ENCODE data around the gene FN3KRP.

FN3KRP gene

GRCh38 chr17:82687871-82688270, 28.6 kb upstream of the FN3KRP start:
- no peak overlapping the region for H3K4me3 ChIP-seq (ENCODE audit: low read length)
- peak overlapping the region; percentile 61; the same call in 1 of the 2 replicates for H3K9ac ChIP-seq (ENCODE audit: low read length)
- TF ChIP-seq, protein P1, sequence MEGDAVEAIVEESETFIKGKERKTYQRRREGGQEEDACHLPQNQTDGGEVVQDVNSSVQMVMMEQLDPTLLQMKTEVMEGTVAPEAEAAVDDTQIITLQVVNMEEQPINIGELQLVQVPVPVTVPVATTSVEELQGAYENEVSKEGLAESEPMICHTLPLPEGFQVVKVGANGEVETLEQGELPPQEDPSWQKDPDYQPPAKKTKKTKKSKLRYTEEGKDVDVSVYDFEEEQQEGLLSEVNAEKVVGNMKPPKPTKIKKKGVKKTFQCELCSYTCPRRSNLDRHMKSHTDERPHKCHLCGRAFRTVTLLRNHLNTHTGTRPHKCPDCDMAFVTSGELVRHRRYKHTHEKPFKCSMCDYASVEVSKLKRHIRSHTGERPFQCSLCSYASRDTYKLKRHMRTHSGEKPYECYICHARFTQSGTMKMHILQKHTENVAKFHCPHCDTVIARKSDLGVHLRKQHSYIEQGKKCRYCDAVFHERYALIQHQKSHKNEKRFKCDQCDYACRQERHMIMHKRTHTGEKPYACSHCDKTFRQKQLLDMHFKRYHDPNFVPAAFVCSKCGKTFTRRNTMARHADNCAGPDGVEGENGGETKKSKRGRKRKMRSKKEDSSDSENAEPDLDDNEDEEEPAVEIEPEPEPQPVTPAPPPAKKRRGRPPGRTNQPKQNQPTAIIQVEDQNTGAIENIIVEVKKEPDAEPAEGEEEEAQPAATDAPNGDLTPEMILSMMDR (IDR thresholded peaks at IDR 0.05; ENCODE audit: low read depth, low read length): no peak
- TF ChIP-seq EZH2phosphoT487 (IDR thresholded peaks at IDR 0.05; ENCODE audit: low read depth): no peak

DNA sequence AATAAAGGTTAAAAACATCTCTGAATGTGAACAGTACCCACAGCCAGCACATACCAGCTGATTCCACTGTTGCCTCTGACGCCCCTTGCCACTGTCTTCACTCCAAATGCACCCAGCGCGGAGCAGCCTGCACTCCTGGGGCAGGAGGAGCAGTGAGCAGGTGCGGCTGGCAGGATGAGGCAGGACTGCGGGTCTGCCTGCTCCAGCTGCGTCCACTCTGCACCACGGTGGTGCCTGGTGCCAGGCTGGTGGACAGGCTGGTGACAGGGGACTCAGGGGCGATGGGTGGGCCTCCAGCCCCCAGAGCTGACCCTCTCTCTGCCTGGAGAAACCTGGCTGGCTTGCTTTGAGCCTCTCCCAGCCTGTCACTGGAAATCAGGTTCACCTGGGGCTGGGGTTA, 27.4 kb upstream of the FN3KRP start:
- H3K9ac ChIP-seq (ENCODE audit: low read length): no peak overlapping the region
- no peak for TF ChIP-seq EZH2phosphoT487 (IDR thresholded peaks at IDR 0.05; ENCODE audit: low read depth)
- TF ChIP-seq, protein P1 (IDR thresholded peaks at IDR 0.05; ENCODE audit: low read depth, low read length): no peak
- H3K4me2 ChIP-seq (ENCODE audit: low read length): no peak overlapping the region
- no peaks in the 10 kb centered on the region for H3K27me3 ChIP-seq (ENCODE audit: low read depth, low read length)
- no peaks in the 10 kb centered on the region for H3K9me3 ChIP-seq (ENCODE audit: insufficient read depth, low read length)
- no peak overlapping the region for H2AFZ ChIP-seq (ENCODE audit: low read depth, low read length)
- no peaks in the 10 kb centered on the region for H4K20me1 ChIP-seq (ENCODE audit: insufficient read depth, low read length)
- H3K4me3 ChIP-seq (ENCODE audit: low read length): no peak overlapping the region
- no peaks in the 10 kb centered on the region for H3K79me2 ChIP-seq (ENCODE audit: low read length)
- peaks cover 4% of the 10 kb centered on the region for H3K36me3 ChIP-seq (replicated peaks; ENCODE audit: low read depth, low read length)
- peaks cover 51% of the 10 kb centered on the region for H3K4me1 ChIP-seq (ENCODE audit: low read length)
- H3K27ac ChIP-seq (ENCODE audit: low read length): no peak overlapping the region

More at GRCh38 chr17:82687871-82688270, 28.6 kb upstream of the FN3KRP start:
- Histone ChIP-seq H3K4me1 (ENCODE audit: low read length) (peaks cover 59% of the 10 kb centered on the region), H3K36me3 (replicated peaks; ENCODE audit: low read depth, low read length) (peaks cover 7% of the 10 kb centered on the region), H3K9me3 (ENCODE audit: insufficient read depth, low read length) (no peaks in the 10 kb centered on the region), H4K20me1 (ENCODE audit: insufficient read depth, low read length) (no peaks in the 10 kb centered on the region), H3K79me2 (ENCODE audit: low read length) (no peaks in the 10 kb centered on the region), H3K4me2 (ENCODE audit: low read length) (peak overlapping the region; percentile 65), H2AFZ (ENCODE audit: low read depth, low read length) (no peak overlapping the region), H3K27me3 (ENCODE audit: low read depth, low read length) (no peaks in the 10 kb centered on the region), H3K27ac (ENCODE audit: low read length) (peak overlapping the region; percentile 95)

- no peak overlapping the region for H3K9ac ChIP-seq (ENCODE audit: low read length)
- peaks cover 9% of the 10 kb centered on the region; the same call in 1 of the 2 replicates for H3K9me3 ChIP-seq (ENCODE audit: insufficient read depth, low read length)
These were observed 25.6 kb upstream of the FN3KRP start for GRCh38 chr17:82690786-82691489.

DNA sequence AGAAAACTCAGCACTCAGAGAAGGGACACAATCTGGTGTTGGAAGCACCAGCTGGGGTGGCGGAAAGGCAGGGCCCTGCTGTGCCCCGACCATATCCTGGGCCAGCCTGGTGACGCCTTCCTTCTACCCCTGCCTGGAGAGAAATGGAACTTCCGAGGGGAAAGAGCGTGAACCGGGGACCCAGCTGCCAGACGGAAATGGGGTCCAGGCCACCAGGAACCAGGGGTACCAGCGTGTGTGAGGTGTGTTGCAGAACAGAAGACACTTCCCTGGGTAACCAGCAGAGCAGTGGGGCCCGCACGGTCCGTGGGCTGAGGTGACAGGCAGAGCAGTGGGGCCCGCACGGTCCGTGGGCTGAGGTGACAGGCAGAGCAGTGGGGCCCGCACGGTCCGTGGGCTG, 24.8 kb upstream of the FN3KRP start:
- TF ChIP-seq, protein P1 (IDR thresholded peaks at IDR 0.05; ENCODE audit: low read depth, low read length): no peak
- no peak for TF ChIP-seq EZH2phosphoT487 (IDR thresholded peaks at IDR 0.05; ENCODE audit: low read depth)
- Histone ChIP-seq H3K4me2 (ENCODE audit: low read length) (no peak overlapping the region), H3K9me3 (ENCODE audit: insufficient read depth, low read length) (peaks cover 9% of the 10 kb centered on the region; the same call in 1 of the 2 replicates), H3K9ac (ENCODE audit: low read length) (no peak overlapping the region), H3K4me1 (ENCODE audit: low read length) (peaks cover 28% of the 10 kb centered on the region), H2AFZ (ENCODE audit: low read depth, low read length) (no peak overlapping the region), H3K36me3 (replicated peaks; ENCODE audit: low read depth, low read length) (peaks cover 9% of the 10 kb centered on the region), H3K27me3 (ENCODE audit: low read depth, low read length) (no peaks in the 10 kb centered on the region), H3K27ac (ENCODE audit: low read length) (no peak overlapping the region), H4K20me1 (ENCODE audit: insufficient read depth, low read length) (no peaks in the 10 kb centered on the region), H3K4me3 (ENCODE audit: low read length) (no peak overlapping the region), H3K79me2 (ENCODE audit: low read length) (no peaks in the 10 kb centered on the region)

More at GRCh38 chr17:82690786-82691489, 25.6 kb upstream of the FN3KRP start:
- 0 out of 2 replicates have a peak overlapping the region, but pooled peaks have one; percentile 18 for H3K4me2 ChIP-seq (ENCODE audit: low read length)
- peaks cover 9% of the 10 kb centered on the region for H3K36me3 ChIP-seq (replicated peaks; ENCODE audit: low read depth, low read length)
- no peaks in the 10 kb centered on the region for H4K20me1 ChIP-seq (ENCODE audit: insufficient read depth, low read length)
- H3K4me3 ChIP-seq (ENCODE audit: low read length): no peak overlapping the region
- no peak overlapping the region for H3K27ac ChIP-seq (ENCODE audit: low read length)
- TF ChIP-seq, protein P1 (IDR thresholded peaks at IDR 0.05; ENCODE audit: low read depth, low read length): no peak
- no peak for TF ChIP-seq EZH2phosphoT487 (IDR thresholded peaks at IDR 0.05; ENCODE audit: low read depth)
- H3K4me1 ChIP-seq (ENCODE audit: low read length): peaks cover 35% of the 10 kb centered on the region
- no peaks in the 10 kb centered on the region for H3K79me2 ChIP-seq (ENCODE audit: low read length)
- no peak overlapping the region for H2AFZ ChIP-seq (ENCODE audit: low read depth, low read length)
- H3K27me3 ChIP-seq (ENCODE audit: low read depth, low read length): no peaks in the 10 kb centered on the region

All from OCI-LY3 (cell line).